ENCODE data around the gene ZNF214. TPM values are rescaled to one million over a fixed set of nuclear protein-coding genes. Genes with fewer than 3 reads are reported as not detected.

The ZNF214 gene
- 2.4 TPM for polyA plus RNA-seq (ENCODE audit: insufficient read length)

DNA sequence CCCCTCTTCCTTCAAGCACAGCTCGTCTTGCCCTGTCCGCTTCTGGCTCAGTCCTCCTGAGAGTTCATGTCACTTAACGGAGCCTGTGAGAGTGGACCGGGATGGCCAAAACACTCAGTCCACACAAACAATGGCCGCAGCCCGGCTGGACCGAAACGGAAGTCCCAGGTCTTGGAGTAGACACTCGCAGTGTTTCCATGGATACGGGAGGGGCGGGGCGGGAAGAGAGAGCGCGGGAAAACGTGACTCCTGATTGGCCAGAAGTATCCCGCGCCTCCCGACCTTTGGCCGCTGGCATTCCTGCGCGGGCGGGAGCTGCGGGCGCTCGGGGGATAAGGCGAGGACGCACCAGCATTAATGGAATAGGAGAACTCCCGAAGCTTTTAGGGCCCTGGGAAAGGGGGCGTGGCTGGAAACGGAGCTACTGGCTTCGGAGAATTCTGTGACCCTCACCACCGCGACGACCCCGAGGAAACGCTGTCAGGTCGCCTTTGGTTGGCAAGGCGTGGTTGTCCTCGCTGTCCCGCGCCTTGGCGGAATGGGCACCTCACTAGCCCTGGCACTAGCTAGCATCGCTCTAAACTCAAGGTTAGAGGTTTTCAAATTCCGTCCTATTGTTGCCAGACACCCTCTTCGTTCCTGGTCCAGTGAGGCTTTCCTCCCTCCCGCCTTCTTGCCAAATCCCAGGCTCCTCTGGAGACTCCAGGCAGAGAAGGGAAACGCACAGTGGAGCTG is at the start of gene ZNF214, which contains the start of gene NLRP14:
Gene ZNF214 (minus strand): TSS at position 164 of the 735 bp plus-strand sequence. CDS start 17,511 bp downstream, outside the sequence.
Gene NLRP14 (plus strand): TSS at position 297 of the 735 bp plus-strand sequence. CDS start 18,108 bp downstream, outside the sequence.
- peak; percentile 61 for DNase-seq (ENCODE audit: low read depth)

- no peak for DNase-seq (ENCODE audit: low read depth)
Measured at GRCh38 chr11:7062534-7062933, 42.4 kb upstream of the ZNF214 start.

DNA sequence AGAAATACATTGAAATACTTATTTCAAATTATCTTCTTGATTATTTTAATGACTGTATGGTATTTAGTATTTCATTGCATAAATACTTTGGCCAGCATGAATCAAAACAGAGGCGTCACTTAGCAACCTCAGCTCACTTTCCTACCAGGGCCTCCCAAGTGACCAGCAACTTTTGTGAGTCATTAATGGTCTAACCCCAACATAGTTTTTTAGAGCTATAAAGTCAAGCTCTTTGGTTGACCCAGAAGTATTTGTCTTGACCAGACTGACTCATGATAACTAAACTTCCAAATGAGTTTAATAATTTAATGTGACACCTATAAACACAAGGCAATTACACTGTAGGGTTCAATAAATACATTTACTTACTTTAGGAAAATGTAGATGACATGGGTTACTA is 40.7 kb upstream of the ZNF214 start:
- DNase-seq (ENCODE audit: low read depth): no peak

DNA sequence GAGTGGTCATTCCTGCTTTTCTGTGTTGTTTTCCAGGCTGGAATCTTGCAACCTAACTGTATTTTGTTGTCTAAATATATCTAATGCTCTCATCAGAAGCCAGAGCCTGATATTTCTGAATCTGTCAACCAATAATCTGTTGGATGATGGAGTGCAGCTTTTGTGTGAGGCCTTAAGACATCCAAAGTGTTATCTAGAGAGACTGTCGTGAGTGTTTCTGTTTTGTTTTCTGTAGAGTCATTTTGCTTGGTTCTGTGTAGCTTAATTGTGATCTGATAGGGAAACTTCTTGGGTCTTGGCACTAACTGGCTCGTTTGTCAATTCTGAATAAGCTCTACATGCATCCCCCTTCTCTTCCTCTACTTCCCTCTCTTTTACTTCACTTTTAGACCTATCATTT is 37.5 kb upstream of the ZNF214 start:
- no peak for DNase-seq (ENCODE audit: low read depth)

DNA sequence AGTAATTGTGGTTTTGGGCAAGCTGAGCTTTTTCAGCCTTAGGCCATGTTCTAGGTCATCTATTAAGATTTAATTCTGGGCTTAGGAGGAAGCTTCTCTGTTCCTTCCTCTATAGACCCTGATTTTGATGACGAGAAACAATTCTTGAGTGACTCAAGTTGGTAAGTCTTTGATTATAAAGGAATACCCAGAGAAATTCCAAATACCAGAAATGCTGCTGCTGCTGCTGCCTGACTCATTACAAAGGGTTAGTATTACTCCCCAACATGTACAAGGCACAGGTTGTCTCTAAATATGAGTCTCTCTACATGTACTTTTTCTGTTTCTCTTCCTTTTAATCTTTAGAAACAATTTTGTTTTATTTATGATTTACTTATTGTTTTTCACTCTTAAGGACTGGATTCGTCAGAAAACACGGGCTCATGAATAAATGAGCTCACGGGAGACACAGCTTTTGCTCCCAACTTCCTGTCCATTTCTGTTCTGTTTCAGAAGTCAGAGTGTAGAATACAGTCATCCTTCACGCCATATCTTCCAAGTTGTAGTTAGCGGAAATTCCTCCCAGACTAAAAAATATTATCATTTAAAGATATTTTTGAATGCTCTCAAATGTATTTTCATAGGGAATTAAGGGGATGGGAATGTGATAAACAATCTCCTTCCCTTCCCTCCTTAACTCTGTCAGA is 36.8 kb upstream of the ZNF214 start:
- no peak for DNase-seq (ENCODE audit: low read depth)

DNA sequence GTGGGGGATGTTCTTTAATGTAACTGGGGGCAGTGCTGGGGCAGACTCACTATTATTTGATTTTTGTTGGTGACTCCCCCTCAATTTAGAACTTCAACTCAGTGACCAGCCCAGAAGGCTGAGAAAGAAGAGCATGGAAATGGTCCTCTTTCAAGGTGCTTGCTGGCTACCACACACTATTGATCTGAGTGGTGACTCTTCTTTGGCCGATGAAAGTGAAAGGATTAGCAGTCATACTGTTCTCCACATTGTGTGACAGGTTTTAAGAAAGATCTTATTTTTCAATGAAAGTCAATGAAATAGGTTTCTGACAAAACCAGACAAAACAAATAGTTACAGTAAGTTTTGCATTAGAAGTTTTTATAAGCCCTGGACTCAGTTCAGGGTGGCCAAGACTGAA is 30.0 kb upstream of the ZNF214 start:
- no peak for DNase-seq (ENCODE audit: low read depth)

DNA sequence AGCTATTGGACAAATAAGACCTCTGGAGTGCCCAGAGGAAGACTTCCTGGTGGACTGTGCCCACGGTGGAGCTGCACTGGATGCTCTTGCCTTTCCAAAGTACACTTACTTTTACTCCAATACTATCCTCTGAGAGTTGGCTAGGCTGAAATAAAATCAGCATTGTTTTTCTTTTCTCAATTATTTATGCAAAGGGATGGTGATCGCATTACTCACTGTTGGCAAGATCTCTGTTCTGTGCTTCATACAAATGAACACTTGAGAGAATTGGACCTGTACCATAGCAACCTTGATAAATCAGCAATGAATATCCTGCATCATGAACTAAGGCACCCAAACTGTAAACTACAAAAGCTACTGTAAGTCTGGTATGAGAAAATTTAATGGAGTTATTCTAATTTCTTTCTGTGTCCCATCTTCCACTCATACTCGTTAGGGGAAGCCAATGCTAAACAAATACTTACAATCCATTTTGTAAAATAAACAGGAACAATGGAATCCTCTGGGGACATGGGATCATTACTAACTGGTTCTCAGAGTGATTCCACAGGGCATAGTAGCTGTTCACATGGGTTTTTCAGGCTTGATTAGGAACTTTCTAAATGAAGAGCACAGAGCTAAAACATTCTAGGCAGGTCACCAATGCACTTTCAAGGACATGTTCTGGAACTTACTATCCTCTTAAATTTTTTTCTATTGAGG is 26.5 kb upstream of the ZNF214 start:
- DNase-seq (ENCODE audit: low read depth): no peak

GRCh38 chr11:7034019-7034418 is 13.9 kb upstream of the ZNF214 start:
- DNase-seq (ENCODE audit: low read depth): no peak

- no peak for DNase-seq (ENCODE audit: low read depth)
Measured at GRCh38 chr11:7032692-7033091, 12.5 kb upstream of the ZNF214 start.

GRCh38 chr11:7031471-7031871 is 11.3 kb upstream of the ZNF214 start:
- no peak for DNase-seq (ENCODE audit: low read depth)

DNA sequence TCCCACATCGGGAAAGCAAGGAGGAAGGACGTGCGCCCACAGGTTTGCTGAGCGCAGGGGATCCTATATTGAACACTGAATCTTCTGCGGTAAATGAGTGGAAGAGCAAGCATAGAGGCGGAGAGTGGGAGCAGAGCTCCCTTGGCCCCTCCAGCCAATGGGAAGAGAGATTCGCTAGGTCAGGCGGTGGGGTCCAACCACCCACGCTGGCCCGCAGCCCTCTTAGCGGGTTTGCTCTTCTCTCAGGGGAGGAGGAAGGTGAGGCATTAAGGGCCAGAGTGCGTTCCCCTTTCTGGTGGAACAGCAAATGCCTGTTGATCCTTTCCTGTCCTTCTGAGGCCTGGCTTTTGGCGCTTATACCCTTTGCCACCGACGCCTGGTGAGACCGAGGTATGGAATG is 10.7 kb upstream of the ZNF214 start:
- DNase-seq (ENCODE audit: low read depth): no peak

DNA sequence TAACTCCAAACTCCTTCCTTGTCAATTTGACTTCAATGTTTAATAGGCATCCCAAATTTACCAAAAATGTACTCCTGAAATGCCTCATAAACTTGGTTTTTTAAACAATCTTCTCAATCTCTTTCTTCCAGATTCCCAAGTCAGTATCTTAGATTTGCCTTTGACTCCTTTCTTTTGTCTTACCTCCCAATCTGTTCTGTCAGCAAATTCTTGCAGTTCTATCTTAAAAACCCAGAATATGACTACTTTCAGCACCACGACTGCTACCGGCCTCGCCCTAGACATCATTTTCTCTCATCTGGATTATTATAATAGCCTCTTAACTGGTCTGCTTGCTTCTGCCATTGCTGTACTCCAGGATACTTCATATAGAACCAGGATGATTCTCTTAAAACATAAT is 8.0 kb upstream of the ZNF214 start:
- no peak for DNase-seq (ENCODE audit: low read depth)

- no peak for DNase-seq (ENCODE audit: low read depth)
Measured at GRCh38 chr11:7021318-7021717, 1.2 kb upstream of the ZNF214 start.

GRCh38 chr11:7019500-7020182 is 505 bp downstream of the ZNF214 start:
- no peak for DNase-seq (ENCODE audit: low read depth)

GRCh38 chr11:7016011-7016410 is 4.1 kb downstream of the ZNF214 start:
- no peak for DNase-seq (ENCODE audit: low read depth)

DNA sequence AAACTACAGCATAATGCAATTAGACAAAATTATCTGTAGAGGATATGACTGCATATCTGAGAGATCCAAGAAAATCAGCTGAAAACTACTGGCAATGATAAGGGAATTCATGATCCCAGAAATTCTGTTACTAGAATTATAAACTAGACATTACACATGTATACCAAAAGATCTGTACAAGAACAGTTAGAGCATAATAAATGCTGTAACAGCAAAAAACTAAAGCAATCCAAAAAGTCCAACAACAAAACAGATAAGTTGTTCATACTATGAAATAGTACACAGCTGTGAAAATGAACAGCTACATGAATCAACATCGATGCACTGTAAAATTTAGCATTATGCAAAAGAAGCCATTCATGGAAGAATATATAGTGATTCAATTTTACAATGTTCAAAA is 6.0 kb downstream of the ZNF214 start:
- DNase-seq (ENCODE audit: low read depth): no peak

- no peak for DNase-seq (ENCODE audit: low read depth)
Measured at GRCh38 chr11:7004482-7004881, 15.7 kb downstream of the ZNF214 start.

- DNase-seq (ENCODE audit: low read depth): no peak
Measured at GRCh38 chr11:6995703-6996102, 24.4 kb downstream of the ZNF214 start.

- no peak for DNase-seq (ENCODE audit: low read depth)
Measured at GRCh38 chr11:6992457-6993417, 27.4 kb downstream of the ZNF214 start.

GRCh38 chr11:6992026-6992425 is 28.1 kb downstream of the ZNF214 start:
- DNase-seq (ENCODE audit: low read depth): no peak

- DNase-seq (ENCODE audit: low read depth): no peak
Measured at GRCh38 chr11:6991227-6991626, 28.9 kb downstream of the ZNF214 start.
